Colonic mucosa (tissue), 4 donors: Measurements from ENCODE around the gene CEP152. TPM values are rescaled to one million over a fixed set of nuclear protein-coding genes. Genes with fewer than 3 reads are reported as not detected.

Experiments used
- DNase-seq: peaks from one replicate; pipeline ENCODE4 v3.0.0-alpha.2; 2020
- H3K27ac ChIP-seq: fragments of 200-600 bp; one replicate; pipeline ENCODE4 v1.8.0; 2021
- H3K27me3 ChIP-seq: fragments of 200-600 bp; one replicate; pipeline ENCODE4 v1.8.0; 2021
- H3K36me3 ChIP-seq: fragments of 200-600 bp; one replicate; pipeline ENCODE4 v1.8.0; 2021
- H3K4me1 ChIP-seq: fragments of 200-600 bp; one replicate; pipeline ENCODE4 v1.8.0; 2021; ENCODE audit warnings: mild to moderate bottlenecking
- H3K4me3 ChIP-seq: fragments of 200-600 bp; one replicate; pipeline ENCODE4 v1.8.0; 2021
- H3K9ac ChIP-seq, 2 donors: one replicate each; pipeline ENCODE4 v1.7.0; 2013; ENCODE audit warnings: control low read depth in 2 of 2, low read depth in 2 of 2, low read length in 2 of 2
- H3K9me3 ChIP-seq: fragments of 200-600 bp; one replicate; pipeline ENCODE4 v1.8.0; 2021
- CTCF ChIP-seq: fragments of 200-600 bp; IDR thresholded peaks from one replicate; pipeline ENCODE4 v1.8.0; 2022; ENCODE audit warnings: antibody characterized with exemption, mild to moderate bottlenecking
- intact Hi-C: fragments of 100-400 bp; cut with DNase I; formaldehyde crosslinking; loops from one replicate; pipeline ENCODE4 v1.14.1; 2022
- total RNA-seq, 2 donors: library from RNA; stranded (reverse); fragmentation: NEBNext Ultra II Directional in 1 of 2; extraction: Animal tissue kit (Norgen Biotek cat#: 25700) in 1 of 2; gene quantifications; one replicate each; pipeline ENCODE4 v1.2.1, GENCODE V29; 2021
- donor health status: healthy.
- donor health status: DM: no; HTN: no; CAD: no.
- donor health status: DM: no; HTN: no; CAD: no.

The CEP152 gene
- total RNA-seq, 2 donors from 2014 or later = 4.8 to 11.8 TPM

- intact Hi-C loops = no loop called here
Observed at GRCh38 chr15:48702569-48703236, 108.2 kb downstream of the CEP152 start.

GRCh38 chr15:48696627-48697312 lies 114.1 kb downstream of the CEP152 start:
- no peak for TF ChIP-seq CTCF
- Histone ChIP-seq H3K9me3 (no peaks in the 10 kb centered on the region), H3K4me3 (no peak overlapping the region), H3K4me1 (no peaks in the 10 kb centered on the region), H3K36me3 (no peaks in the 10 kb centered on the region), H3K27ac (no peak overlapping the region), H3K9ac (no peak overlapping the region), H3K27me3 (no peaks in the 10 kb centered on the region)
- no peak for DNase-seq
- intact Hi-C loops = no loop called here

More at GRCh38 chr15:48702569-48703236, 108.2 kb downstream of the CEP152 start:
- Histone ChIP-seq H3K27me3 (no peaks in the 10 kb centered on the region), H3K9me3 (no peaks in the 10 kb centered on the region), H3K4me3 (no peak overlapping the region), H3K4me1 (no peaks in the 10 kb centered on the region), H3K36me3 (no peaks in the 10 kb centered on the region), H3K27ac (no peak overlapping the region), H3K9ac (no peak overlapping the region)
- DNase-seq = no peak
- TF ChIP-seq CTCF = no peak

- no peaks in the 10 kb centered on the region for H3K9me3 ChIP-seq
- no peak overlapping the region for H3K4me3 ChIP-seq
- TF ChIP-seq CTCF = no peak
- H3K27ac ChIP-seq = no peak overlapping the region
- H3K9ac ChIP-seq = no peak overlapping the region
- no peaks in the 10 kb centered on the region for H3K4me1 ChIP-seq
- no peak for DNase-seq
- H3K36me3 ChIP-seq = no peaks in the 10 kb centered on the region
- intact Hi-C loops = no loop called here
- H3K27me3 ChIP-seq = no peaks in the 10 kb centered on the region
Observed at GRCh38 chr15:48695827-48696573, 114.9 kb downstream of the CEP152 start.

- Histone ChIP-seq H3K4me1 (no peaks in the 10 kb centered on the region), H3K36me3 (no peaks in the 10 kb centered on the region), H3K4me3 (no peak overlapping the region), H3K27ac (no peak overlapping the region), H3K9ac (no peak overlapping the region), H3K9me3 (no peaks in the 10 kb centered on the region), H3K27me3 (no peaks in the 10 kb centered on the region)
- no peak for DNase-seq
- no peak for TF ChIP-seq CTCF
- intact Hi-C loops = no loop called here
Observed at GRCh38 chr15:48695088-48695826, 115.6 kb downstream of the CEP152 start.

- no peak overlapping the region for H3K27ac ChIP-seq
- no peaks in the 10 kb centered on the region for H3K9me3 ChIP-seq
- H3K4me3 ChIP-seq = no peak overlapping the region
- no peaks in the 10 kb centered on the region for H3K4me1 ChIP-seq
- H3K36me3 ChIP-seq = no peaks in the 10 kb centered on the region
- no peak for TF ChIP-seq CTCF
- intact Hi-C loops = no loop called here
- H3K27me3 ChIP-seq = no peaks in the 10 kb centered on the region
- no peak for DNase-seq
- no peak overlapping the region for H3K9ac ChIP-seq
Observed at GRCh38 chr15:48693484-48693883, 117.4 kb downstream of the CEP152 start.
